HG03442 (cell line): ENCODE results near the gene RASL12.
"Not testable (repeated sequence)": the region's sequence is repeated elsewhere in the genome, so short reads cannot be mapped to it uniquely, and the experiment has no call there.

Experiments
- ATAC-seq: cut with Tn5 transposase; IDR thresholded peaks from one replicate; pipeline ENCODE4 v1.9.1; 2021; ENCODE audit warnings: mild to moderate bottlenecking, moderate library complexity; ENCODE audit not compliant: unreplicated experiment

RASL12 gene

GRCh38 chr15:65056106-65056505, 11.7 kb downstream of the RASL12 start:
- no peak for ATAC-seq

DNA sequence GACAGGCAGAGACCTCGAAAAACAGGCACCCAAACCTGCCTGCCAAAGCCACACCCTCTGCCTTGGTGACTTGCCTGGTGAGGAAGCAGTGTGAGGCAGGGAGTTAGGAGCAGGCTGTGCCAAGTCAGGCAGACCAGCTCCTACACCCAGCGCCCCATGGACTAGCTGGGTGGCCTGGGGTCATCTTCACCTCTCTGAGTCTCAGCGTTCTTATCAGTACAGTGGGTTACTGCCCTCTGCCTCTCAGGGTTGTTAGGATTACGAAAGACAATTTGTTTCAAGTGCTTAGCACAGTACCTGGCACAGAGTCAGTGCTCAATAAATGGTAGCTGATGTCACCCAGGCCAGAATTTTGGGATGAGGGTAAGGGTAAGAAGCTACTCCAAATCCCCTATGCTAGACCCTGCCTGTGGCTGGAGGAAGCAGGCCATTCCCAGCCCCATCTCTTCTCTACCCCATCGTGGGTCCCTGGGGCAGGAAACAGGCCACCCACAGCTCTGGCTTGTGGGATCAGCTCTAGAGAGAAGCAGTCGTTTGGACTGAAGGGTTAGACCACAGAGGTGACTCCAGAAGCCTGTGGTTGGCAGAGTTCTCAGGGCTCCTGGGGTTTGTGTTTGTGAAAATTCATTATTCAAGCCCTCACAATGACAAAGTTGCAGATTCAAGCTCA, 12.5 kb downstream of the RASL12 start:
- ATAC-seq, result no peak

DNA sequence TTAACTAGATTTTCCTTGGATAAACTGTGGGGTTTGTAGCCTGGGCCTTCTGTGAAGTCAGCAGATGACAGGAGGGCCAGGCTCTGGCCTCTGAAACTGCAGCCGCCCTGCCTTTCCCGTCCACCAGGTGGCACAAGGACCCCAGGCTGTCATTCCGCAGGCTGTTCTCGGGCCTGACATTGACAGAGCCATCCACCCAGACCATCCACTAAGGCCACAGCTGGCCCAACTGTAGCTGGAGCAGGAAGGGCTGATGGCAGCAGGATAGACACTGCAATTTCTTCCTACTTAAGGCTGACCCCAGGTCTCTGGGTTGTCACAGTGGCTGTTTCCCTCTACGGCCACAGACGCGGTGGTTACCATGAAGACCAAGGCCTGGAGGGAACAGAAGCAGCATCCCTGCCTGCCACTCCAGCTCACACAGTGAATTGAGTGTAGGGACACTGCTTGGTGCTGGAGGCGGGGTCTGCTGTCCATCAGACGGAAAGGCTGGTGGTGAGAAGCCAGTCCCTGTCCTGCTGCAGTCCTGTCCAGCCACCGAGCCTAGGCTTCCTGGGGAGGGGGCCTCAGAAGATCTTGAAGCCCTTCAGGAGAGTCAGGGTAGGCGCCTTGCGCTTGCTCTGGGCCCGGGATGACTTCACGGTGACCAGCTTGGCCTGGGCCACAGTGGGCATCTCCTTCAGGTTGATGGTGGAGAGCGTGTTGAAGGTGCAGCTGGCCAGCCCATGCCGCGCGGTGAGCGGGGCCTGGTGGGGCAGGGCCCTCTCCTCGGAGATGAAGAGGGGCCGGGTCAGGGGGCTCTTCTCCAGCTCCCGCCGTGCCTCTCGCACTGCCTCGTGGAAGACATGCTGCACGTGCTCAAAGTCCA, 13.2 kb downstream of the RASL12 start:
- no peak for ATAC-seq

DNA sequence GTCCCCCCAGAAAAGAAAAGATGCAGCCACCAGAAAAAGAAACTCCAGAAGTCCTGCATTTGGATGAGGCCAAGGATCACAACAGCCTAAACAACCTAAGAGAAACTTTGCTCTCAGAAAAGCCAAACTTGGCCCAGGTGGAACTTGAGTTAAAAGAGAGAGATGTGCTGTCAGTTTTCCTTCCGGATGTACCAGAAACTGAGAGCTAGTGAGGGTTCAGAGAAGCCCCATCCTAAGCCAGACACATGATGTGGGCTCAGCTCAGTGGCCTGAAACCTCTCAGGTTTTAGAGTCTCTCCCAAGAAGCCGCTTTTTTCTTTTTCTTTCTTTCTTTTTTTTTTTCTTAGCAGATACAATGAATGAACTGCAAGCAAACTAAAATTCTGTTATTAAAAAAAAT, 14.8 kb downstream of the RASL12 start:
- no peak for ATAC-seq

DNA sequence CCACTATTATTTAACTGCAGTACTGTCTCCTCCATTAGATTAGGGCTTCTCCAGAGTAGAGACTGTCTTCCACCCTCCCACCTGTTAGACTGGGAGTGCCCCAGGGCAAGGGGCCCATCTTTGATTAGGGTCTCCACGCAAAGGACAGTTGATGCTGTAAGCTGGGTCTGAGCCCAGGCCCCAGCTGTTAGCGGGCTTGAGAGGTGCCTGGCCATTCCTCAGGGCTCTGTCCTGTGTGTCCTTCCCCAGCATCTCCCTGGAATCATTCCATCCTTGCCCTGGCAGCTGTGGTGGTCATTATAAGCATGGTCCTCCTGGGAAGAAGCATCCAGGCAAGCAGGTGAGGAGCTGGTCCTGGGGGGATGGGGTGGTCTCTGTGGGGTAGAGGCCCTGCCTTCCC, 16.5 kb downstream of the RASL12 start:
- no peak for ATAC-seq

GRCh38 chr15:65050270-65050669, 17.5 kb downstream of the RASL12 start:
- no peak for ATAC-seq

- peak; percentile 84 for ATAC-seq
These were observed 18.4 kb downstream of the RASL12 start for GRCh38 chr15:65049418-65049840.

DNA sequence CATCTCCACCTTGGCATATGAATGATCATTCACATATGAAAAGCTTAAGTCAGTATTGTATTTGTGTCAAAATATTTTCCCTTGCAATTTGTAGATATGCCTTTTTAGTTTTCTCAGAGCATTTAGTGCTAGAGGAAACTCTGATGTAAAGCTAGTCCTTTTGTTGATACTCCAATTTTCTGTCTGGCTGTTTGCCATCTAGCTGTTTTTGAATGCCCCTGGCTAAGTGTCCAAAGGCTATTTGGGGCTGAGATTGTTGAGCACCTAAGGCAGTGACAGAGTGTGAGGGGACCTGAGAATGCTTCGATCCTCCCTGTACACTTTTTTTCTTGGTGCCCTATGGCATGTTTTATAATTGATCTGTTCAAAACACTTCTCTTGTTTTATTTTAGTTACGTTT, 19.6 kb downstream of the RASL12 start:
- no peak for ATAC-seq

- ATAC-seq, result no peak
These were observed 22.9 kb downstream of the RASL12 start, which contains the start of gene SLC51B for GRCh38 chr15:65044724-65045481. TSS of gene SLC51B (plus strand) at chr15:65045387. CDS start at chr15:65050005, 4,618 bp downstream.

GRCh38 chr15:65044218-65044617, 23.6 kb downstream of the RASL12 start:
- ATAC-seq, result not testable (repeated sequence)

GRCh38 chr15:65042776-65043327, 24.9 kb downstream of the RASL12 start:
- ATAC-seq, result no peak

DNA sequence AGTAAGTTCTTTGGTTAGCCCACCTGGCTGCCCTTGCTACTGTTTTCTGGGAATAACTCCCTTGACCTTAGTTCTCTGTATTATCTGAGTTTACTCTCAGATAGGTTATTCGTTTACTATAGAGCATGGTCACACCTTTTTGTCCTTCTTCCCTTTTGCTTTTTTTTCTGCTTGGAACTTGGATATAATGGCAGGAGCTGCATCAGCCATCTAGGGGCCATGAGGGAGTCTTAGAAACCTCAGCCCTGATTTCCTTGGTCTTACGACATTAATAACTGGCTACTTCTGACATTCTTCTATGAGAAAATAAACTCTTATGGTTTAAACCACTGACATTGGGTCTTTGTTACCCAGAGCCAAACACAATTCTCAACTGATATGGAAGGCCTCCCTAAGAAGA, 26.0 kb downstream of the RASL12 start:
- ATAC-seq, result no peak

DNA sequence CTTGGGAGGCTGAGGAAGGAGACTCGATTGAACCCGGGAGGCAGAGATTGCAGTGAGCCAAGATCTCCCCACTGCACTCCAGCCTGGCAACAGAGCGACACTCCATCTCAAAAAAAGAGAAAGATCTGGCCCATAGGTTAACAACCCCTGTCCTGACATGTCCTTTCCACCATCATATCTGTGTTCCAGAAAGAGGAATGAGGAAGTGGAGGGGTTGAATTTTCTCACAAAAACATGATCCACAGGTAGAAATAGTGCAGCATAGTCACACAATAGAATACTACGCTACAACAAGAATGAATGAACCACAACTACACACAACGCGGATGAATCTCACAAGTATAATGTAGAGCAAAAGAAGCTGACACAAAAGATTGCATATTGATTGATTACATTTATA, 27.3 kb downstream of the RASL12 start:
- no peak for ATAC-seq

DNA sequence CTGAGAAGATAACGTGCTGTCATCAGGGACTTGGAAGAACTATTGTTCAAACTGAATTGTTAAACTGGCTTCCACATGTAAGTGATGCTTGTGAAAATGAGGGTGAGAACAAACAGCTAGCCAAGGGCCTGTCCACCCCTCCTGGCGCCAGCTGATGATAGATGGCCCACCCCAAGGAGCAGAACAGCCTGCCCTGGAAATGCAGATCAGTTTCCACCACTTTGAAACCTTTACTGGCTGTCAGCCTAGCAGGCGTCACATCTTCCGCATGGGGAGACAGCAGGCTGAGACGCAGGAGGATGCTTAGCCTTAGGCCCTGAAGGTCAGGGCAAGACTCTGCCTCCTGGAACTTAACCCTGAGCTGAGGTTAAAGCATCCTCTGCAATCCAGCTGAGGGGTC, 29.0 kb downstream of the RASL12 start:
- no peak for ATAC-seq

- ATAC-seq, result no peak
These were observed 29.4 kb downstream of the RASL12 start for GRCh38 chr15:65038428-65038827.

GRCh38 chr15:65037309-65037708, 30.5 kb downstream of the RASL12 start:
- no peak for ATAC-seq

- ATAC-seq, result no peak
These were observed 33.1 kb downstream of the RASL12 start for GRCh38 chr15:65034719-65035118.

DNA sequence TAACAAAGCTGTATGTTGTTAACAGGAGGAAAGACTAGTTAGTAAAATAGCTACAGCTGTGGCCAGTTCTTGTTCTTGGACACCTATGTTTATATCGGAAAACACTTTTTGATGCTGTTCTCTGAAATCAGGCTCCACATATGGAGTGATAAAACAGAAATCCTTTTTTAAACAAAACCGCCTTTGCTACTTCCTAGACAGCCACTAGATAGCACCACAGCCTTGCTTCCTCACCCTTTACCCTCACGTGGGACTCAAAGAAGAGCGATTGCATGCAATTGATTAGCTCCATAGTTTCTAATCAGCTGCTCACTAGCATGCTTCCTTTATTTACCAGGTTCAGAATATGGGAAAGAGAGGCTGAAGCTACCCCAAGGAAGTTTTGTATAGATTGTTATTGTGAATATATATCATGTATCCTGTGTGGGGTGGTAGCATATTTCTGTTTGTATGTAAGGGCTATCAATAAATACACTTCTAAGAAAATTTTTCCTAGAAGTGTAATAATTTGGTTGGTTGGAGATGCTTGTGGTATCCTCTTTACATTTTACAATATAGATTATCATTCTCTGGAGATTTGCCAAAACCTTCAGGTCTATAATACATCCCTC, 34.0 kb downstream of the RASL12 start:
- ATAC-seq, result no peak

DNA sequence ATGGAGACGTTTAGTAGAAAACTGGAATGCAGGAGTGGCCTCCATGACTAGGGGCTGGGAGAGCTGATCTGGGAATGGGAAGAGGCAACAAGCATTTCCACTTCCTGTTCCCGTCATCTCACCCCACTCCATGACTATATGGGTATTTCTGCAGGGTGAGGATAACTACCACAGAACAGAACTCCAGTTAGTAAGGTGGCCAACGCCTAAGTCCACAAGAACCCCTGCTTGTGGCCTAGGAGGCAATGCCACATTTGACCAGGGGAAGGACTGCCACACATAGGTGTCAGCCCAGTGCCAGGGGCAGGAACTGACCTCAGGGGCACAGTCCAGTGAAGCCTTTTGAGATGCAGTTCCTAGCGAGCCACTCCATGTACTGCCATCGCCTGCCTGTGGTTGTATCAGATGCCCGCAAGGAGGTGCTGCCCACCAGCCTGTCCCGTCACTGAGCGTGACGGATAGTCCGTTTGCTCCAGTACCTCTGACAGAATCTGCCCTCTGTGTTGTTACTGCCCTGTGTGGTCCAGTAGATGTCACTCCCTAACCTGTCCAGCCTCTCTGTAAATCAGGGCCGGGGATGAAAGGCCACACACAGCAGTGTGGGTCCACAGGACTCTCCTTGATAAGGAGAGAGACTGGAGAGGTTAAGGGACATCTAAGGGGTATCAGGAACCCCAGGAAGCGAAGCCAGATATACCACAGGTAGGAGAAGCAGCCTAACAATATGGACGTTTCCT, 34.8 kb downstream of the RASL12 start:
- peak; percentile 45 for ATAC-seq

- no peak for ATAC-seq
These were observed 38.0 kb downstream of the RASL12 start for GRCh38 chr15:65029736-65030208.
